Loucy (cell line): ENCODE data around the gene MPG.

Experiments
- CTCF ChIP-seq: fragments of 200-600 bp; sonication (generic); conservative IDR thresholded peaks from 2 replicates; pipeline ENCODE4 v1.5.1; 2014; ENCODE audit warnings: mild to moderate bottlenecking, antibody characterized with exemption, low read length
- EZH2phosphoT487 ChIP-seq: fragments of 200-600 bp; IDR thresholded peaks from 2 replicates; pipeline ENCODE4 v1.6.1; 2018; ENCODE audit warnings: antibody characterized with exemption, mild to moderate bottlenecking, moderate library complexity, borderline replicate concordance

GRCh38 chr16:53346-54236, 24.4 kb upstream of the MPG start, which contains the start of the genes POLR3K and SNRNP25:
- TF ChIP-seq CTCF (no peak), EZH2phosphoT487 (no peak)
